ENCODE data around the gene PFDN6. TPM values are rescaled to one million over a fixed set of nuclear protein-coding genes. Genes with fewer than 3 reads are reported as not detected.
"Not testable (repeated sequence)": the region's sequence is repeated elsewhere in the genome, so short reads cannot be mapped to it uniquely, and the experiment has no call there.

PFDN6 gene
- total RNA-seq = 100 to 1,000 TPM; 118 to 120 TPM

DNA sequence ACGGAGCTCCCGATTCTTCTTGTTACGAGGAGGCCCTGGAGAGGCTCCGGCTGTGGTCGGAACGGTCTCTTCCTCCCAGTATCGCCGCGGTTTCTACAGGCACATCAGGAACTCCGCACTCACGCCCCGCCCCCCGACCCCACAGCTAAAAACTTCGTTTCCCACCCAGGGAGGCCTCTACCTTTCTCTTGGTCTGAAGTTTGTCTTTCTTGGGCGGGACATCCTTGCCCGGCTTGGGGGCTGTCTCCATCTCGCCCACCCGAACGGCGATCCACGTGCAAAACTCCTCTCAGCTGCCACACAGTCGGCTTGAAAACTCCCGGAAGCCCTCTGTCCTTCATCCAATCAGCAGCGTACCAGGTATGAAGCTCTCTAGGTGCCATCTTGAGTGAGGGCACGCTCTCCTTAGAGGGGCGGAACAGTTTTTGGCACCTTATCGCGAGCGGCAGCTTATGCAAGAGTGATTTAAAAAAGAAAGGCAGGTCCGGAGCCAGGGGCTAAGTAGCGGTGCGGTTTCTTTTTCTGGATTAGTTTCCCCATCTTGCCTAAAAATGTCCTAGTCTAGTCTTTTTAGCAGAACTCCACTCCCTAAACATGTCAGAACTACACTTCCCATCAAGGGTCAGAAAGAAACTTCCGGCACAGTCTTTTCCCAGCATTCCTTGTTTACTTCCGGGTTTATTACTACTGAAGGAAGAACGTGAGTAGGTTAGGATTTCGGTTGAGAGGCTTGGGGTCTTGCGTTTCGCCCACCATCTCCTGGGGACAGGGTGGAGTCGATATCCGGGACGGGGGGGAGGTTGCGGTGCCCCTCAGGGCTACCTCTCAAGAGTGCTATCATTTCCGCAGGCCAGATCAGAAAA is at the start of gene PFDN6, which contains the start of gene WDR46:
Gene PFDN6, plus strand, starts transcription at position 681 of the 863 bp plus-strand sequence. CDS start 256 bp downstream, outside the sequence.
Gene WDR46, minus strand, starts transcription at position 319 of the 863 bp plus-strand sequence. Its CDS starts 69 bp downstream, at position 250.
- CTCF ChIA-PET = interaction anchor here (0.9 to 3.0 kb wide), 9 partner anchors 10 to 134 kb away, joined by 3 to 30 read pairs (median 4); partner anchors contain the start of genes B3GALT4, RGL2, RPS18 and TAPBP
- POLR2A ChIA-PET = interaction anchor here (0.5 to 4.5 kb wide), 11 partner anchors 10 to 318 kb away, joined by 3 to 38 read pairs (median 4); partner anchors contain the start of genes B3GALT4, HLA-DPB1, RGL2 and RPS18

DNA sequence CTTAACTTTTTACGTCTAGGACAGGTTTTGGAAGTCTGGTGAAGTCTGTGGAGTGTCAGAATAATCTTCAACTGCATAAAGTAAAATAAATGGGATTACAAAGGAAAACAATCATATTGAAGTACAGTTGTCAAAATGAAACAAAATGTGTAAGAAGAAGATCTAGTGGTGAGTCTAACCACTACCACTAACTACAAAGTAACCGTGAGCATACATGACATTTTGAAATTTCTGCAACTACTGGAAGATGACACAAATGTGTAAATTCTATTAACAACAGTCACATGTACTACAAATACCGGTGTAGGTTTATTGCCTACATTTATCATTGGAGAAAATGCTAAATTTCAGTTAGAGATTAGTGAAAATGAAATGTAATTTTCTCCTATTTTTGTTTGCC is 47.4 kb upstream of the PFDN6 start:
- POLR2A ChIA-PET = no interaction called here
- CTCF ChIA-PET = no interaction called here

DNA sequence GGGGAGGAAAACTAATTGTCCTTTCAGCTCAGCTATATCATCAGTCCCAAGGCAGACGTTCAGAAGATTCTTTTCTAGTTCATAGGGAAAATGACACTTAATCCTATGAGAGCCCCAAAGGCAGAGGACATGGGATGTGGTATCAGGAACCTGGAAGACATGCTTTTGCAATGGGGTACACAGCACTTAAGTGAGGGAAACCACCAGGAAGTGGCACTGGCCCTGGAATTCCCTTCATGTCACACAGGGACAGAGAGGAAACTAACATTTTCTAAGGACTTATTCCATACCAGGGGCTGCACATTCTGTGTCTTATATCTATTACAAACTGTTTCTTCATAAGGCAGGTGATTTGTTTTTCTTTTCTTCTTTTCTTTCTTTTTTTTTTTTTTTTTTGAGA is 45.9 kb upstream of the PFDN6 start:
- ChIA-PET CTCF (interaction anchor here (0.7 to 1.5 kb wide), 5 partner anchors 46 to 170 kb away, joined by 3 to 6 read pairs (median 3); partner anchors contain the start of gene HLA-DPA1), POLR2A (interaction anchor here (0.7 kb wide), 1 partner anchor 39 kb away, joined by 4 read pairs; the partner anchor contains the start of gene HSD17B8)

DNA sequence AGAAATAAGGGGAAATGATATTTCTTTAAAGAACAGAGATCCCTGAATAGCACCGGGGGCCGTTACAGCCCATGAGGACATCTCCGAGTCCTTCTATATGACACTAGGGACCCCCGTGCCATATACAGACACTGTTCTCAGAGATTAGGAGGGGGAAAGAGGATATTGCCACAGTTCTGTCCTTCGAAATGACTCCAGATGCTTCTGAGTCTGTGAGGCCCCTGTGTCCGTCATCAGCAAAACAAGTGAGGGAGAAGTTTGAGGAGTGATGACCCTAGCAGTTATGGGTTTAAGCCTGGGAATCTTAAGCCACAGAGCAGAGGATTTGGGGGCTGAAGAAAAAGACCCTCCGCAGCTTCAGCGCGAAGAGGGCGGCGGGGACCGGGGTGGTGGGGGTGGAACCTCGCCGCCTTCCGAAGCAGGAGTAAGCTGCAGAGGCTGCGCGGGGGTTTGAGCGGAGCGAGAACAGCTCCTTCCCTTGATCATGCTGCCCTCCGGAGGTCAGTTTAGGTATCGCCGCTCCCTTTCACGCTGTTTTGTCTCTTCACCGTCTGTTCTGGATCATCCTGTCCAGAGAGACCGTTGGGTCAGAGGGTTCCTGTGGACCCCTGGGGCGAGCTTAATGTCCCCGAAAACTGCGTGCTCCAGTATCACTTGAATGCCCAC is 41.3 kb upstream of the PFDN6 start:
- POLR2A ChIA-PET = interaction anchor here (0.7 to 3.6 kb wide), 9 partner anchors 23 to 276 kb away, joined by 3 to 33 read pairs (median 6); partner anchors contain the start of genes B3GALT4, RING1, RPS18 and VPS52
- CTCF ChIA-PET = interaction anchor here (0.5 to 3.0 kb wide), 30 partner anchors 13 to 1701 kb away, joined by 3 to 21 read pairs (median 4); partner anchors contain the start of genes ATP6V1G2, HLA-DOA, HLA-DPB1 and HSD17B8

DNA sequence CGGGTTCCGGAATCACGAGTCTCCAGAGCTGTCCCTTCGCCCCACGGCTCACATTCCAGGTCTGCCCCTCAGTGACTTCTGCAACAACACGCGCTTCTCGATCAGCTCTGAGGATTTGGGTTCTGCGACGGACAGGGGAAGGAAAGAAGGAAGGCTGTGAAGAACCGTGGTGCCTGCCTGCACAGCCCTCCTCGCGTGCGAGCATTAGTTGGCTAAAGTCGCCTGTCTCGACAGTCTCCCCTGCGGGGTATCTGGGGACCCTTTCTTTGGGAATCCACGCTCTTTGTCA is 40.8 kb upstream of the PFDN6 start:
- POLR2A ChIA-PET = interaction anchor here (0.7 to 3.6 kb wide), 9 partner anchors 23 to 277 kb away, joined by 3 to 33 read pairs (median 6); partner anchors contain the start of genes B3GALT4, RING1, RPS18 and VPS52
- CTCF ChIA-PET = interaction anchor here (0.5 to 3.0 kb wide), 28 partner anchors 13 to 1702 kb away, joined by 3 to 21 read pairs (median 4); partner anchors contain the start of genes ATP6V1G2, HLA-DOA, HLA-DPB1 and HSD17B8

DNA sequence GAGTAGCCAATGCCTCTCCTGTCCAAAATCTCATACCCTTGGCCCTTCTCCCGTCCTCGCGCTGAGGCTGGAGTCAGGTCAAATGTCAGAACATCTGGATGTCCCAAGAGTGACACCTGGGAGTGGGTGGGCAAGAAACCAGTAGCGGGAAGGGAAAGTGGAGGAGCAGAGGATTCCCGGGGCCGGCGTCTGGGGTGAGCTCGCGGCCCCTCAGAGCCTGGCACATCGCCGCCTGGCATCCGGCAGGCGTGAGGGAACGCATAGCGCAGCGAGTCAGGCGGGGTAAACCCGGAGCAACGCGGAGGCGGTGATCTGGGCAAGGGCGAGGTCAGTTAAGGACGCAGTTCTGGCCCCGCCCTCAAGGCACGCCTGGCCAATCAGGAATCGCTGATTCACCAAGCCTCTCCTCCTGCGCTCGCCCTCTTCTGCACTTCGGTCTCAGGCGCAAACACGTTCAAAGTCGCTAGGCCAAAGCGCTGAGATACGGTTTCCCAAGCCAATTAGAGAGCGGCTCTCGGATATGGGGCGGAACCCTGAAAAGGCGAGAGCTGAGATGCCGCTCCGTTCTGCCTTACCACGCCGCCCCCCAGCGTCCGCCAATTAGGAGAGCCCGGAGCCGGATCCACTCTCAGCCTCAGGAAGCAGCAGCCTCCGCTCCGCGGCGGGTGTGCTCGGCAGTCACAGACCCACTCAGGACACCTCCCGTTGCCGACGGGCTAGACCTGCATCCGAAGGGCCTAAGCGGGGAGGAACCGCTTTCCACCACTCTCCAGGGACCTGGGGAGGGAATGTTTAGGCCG is 40.3 kb upstream of the PFDN6 start:
- ChIA-PET CTCF (interaction anchor here (0.5 to 3.0 kb wide), 27 partner anchors 12 to 1703 kb away, joined by 3 to 21 read pairs (median 4); partner anchors contain the start of genes ATP6V1G2, HLA-DOA, HLA-DPB1 and HSD17B8), POLR2A (interaction anchor here (0.6 to 3.6 kb wide), 10 partner anchors 10 to 462 kb away, joined by 3 to 33 read pairs (median 8); partner anchors contain the start of genes B3GALT4, RING1, RPS18 and UQCC2)

DNA sequence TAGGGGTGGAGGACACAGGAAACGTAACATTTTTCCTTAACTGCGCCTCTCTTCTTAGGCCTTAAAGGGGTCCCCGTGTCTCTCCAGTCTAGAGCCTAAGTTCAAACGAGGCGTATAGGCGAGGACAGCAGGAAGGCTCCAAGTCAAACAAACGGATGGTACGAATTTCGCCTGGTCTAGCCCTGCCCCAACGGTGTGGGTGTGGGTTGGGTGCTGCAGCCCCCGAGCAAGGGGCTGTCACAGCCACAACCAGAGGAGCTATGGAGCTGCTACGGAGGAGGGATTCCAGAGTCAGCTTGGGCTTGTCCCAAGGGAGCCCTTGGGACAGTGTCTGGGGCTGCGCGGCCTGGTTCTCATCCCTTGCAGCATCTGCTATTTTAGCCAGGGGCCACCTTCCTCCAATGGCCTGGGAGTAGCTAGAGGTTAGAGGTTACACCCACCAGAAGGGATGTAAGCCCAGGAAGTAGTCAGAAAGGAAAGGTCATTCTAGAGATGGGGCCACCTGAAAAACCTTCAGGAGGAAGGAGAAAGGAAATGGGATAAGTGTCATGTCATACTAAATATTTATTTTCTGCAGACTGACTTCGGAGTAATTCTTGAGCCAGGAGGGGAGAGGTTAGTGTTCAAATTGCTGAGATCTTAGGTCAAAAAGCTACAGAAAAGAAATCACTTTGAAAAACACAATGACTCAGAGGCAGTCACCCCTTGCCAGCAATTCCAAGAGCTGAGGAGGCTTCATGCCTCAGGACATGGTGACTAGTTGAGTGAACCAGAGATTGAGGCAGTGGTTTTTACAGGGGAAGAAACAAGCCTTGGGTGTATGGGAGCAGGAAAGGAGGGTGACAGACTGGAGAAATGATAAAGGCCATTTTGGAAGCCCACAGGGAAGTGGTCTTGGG is 39.4 kb upstream of the PFDN6 start:
- ChIA-PET POLR2A (interaction anchor here (0.7 to 3.6 kb wide), 7 partner anchors 9 to 461 kb away, joined by 3 to 33 read pairs (median 4); partner anchors contain the start of genes HSD17B8, RING1, RPS18 and UQCC2), CTCF (interaction anchor here (0.8 to 2.7 kb wide), 7 partner anchors 21 to 88 kb away, joined by 3 to 21 read pairs (median 7); partner anchors contain the start of genes B3GALT4, HSD17B8, PFDN6 and RING1)

DNA sequence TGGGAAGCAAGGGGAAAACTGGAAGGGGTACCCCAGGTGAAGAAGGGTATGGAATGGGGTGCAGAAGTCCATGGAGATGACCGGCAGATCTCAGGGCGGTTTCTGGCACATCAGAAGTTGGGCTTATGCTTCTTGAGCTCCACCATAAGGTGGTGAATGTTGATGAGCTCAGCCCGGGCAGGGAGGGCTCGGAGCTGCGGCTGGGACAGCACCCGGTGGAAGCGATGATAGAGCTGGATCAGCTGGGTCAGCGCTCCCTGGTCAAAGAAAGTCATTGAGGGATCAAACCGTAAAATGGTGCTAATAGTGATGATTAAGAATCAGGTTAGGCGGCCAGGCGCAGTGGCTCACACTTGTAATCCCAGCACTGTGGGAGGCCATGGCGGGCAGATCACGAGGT is 38.7 kb upstream of the PFDN6 start:
- ChIA-PET POLR2A (interaction anchor here (0.7 to 3.6 kb wide), 4 partner anchors 21 to 279 kb away, joined by 3 to 33 read pairs (median 8); partner anchors contain the start of genes RPS18 and VPS52), CTCF (interaction anchor here (0.6 to 1.5 kb wide), 2 partner anchors 19 to 26 kb away, joined by 4 to 5 read pairs; partner anchors contain the start of gene B3GALT4)

DNA sequence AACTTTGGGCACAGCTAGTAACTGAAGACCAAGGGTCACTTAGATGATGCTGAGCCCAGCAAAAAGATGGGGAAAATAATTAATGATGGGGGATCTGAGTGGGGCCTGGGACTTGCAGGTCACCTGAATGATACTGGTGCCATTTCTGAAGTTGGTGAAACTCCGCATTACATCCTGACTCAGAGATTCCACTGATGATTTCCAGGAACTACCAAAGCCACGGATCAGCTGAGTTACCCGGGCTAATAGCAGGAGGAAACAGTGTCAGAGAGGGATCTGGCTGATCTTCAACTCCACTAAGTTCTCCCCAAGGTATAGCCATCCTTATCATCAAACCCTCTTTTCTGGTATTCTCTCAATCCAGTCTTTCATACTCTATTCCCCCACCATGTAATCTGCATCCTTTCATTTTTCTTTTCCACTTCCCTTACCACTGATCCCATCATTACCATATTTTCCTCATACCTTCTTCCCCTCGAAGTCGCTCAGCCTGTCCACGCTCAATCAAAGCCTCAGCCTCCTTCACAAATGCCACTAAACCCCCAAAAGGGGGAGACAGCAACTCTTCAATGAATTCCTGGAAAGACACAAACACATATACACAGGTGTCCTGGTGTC is 37.9 kb upstream of the PFDN6 start:
- POLR2A ChIA-PET = interaction anchor here (0.7 to 3.6 kb wide), 2 partner anchors 20 to 84 kb away, joined by 4 to 33 read pairs; partner anchors contain the start of genes RPS18 and VPS52
- CTCF ChIA-PET = interaction anchor here (0.6 to 0.8 kb wide), 3 partner anchors 19 to 46 kb away, joined by 3 to 4 read pairs (median 4); no protein-coding TSS in a partner anchor

DNA sequence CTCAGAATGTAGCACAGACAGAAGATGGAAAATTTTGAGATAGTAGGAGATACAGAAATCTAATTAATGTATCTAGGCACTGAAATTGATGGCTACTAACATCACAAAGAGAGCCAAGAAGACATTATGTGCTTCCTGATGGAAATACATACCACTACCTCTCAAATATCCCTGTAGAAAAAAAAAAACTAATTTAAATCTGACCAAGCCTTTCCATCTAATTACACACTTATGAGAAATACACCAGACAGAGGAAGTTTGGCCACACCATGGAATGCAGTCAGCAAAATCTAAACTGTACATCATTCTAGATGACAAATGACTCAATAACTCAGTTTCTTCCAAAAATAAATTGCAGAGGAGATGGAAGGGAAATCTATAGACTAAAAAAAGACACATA is 36.6 kb upstream of the PFDN6 start:
- ChIA-PET CTCF (no interaction called here), POLR2A (no interaction called here)

DNA sequence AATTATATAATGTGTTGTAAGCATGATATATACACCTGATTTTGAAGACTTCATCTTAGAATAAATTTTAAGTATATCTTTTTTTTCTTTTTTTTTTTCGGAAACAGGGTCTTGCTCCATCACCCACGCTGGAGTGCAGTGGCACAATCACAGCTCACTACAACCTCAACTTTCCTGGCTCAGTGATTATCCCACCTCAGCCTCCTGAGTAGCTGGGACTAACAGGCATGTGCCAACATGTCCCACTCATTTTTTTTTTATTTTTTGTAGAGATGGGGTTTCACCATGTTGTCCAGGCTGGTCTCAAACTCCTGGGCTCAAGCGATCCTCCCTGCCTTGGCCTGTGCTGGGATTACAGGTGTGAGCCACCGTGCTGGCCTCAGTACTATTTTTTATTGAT is 34.8 kb upstream of the PFDN6 start:
- ChIA-PET CTCF (interaction anchor here (0.7 kb wide), 3 partner anchors 9 to 257 kb away, joined by 3 read pairs; no protein-coding TSS in a partner anchor), POLR2A (interaction anchor here (0.6 kb wide), 1 partner anchor 172 kb away, joined by 6 read pairs; no protein-coding TSS in a partner anchor)

DNA sequence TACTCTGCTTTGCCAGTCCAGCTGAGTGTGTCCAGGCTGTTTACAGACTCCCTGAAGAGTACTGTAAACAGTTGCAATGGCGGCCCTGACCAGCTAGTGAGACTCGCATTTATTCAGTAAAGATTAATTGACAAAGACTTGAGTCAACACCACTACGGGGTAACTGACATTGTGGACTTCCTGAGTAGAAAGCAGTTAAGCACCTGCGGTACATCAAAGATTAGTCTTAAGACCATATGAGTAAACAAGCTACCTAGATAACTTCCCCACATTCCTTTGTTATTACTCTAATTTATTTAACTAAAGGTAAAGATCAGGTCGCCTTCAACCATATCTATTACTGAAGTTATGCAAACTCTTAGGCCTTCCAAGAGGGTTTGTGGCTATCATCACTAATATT is 30.4 kb upstream of the PFDN6 start:
- CTCF ChIA-PET = no interaction called here
- POLR2A ChIA-PET = interaction anchor here (0.7 to 0.8 kb wide), 2 partner anchors 9 to 59 kb away, joined by 3 to 7 read pairs; no protein-coding TSS in a partner anchor

DNA sequence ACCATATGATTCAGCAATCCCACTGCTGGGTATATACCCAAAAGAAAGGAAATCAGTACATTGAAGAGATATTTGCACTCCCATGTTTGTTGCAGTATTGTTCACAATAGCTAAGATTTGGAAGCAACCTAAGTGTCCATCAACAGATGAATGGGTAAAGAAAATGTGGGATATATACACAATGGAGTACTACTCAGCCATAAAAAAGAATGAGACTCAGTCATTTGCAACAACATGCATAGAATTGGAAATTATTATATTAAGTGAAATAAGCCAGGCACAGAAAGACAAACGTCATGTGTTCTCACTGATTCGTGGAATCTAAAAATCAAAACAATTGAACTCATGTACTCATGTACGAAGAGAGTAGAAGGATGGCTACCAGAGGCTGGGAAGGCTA is 26.9 kb upstream of the PFDN6 start:
- CTCF ChIA-PET = not testable (repeated sequence)
- POLR2A ChIA-PET = interaction anchor here (0.6 to 1.4 kb wide), 2 partner anchors 15 to 27 kb away, joined by 3 read pairs; partner anchors contain the start of genes B3GALT4 and PFDN6

DNA sequence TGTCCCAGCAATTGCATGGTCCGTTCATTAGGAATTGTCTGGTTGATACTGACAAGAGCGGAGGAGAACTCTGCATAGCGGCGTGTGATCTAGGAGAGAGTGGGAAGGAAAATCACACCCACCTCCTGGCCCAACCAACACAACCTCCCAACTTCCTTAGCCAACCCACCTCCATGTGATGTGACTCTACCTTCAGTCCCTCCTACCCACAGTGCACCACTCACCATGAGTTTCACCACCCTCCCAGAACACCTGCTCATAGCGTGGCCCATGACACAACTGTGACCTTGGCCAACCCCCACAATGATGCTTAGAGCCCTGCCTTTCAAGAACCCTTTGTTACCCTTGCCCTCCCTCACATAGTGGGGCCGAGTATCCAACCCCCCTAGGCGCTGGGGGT is 25.4 kb upstream of the PFDN6 start:
- ChIA-PET POLR2A (interaction anchor here (0.6 kb wide), 1 partner anchor 37 kb away, joined by 3 read pairs; no protein-coding TSS in a partner anchor), CTCF (interaction anchor here (0.8 kb wide), 1 partner anchor 9 kb away, joined by 3 read pairs; no protein-coding TSS in a partner anchor)

DNA sequence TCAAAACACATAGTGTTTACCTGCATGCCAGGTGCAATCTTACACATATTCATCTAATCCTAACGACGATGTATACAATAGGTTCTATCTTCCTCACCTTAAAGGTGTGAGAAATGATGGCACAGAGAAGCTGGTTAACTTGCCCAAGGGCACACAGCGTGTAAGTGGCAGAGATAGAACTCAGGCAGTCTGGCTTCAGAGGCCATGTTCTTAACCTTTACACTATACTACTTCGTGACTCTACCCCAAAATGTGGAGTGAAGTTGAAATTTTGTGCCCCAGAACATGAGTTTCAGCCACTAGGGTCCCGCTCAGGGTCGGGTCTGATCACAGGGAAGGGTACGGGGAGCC is 18.3 kb upstream of the PFDN6 start:
- CTCF ChIA-PET = interaction anchor here (0.7 to 2.0 kb wide), 4 partner anchors 19 to 66 kb away, joined by 4 to 7 read pairs (median 4); partner anchors contain the start of genes HSD17B8 and PFDN6

More for the DNA sequence above, 18.3 kb upstream of the PFDN6 start:
- POLR2A ChIA-PET = interaction anchor here (0.8 to 2.6 kb wide), 10 partner anchors 9 to 309 kb away, joined by 3 to 33 read pairs (median 6); partner anchors contain the start of genes BAK1, PFDN6, RGL2 and WDR46

All from activated CD8-positive, alpha-beta memory T cell treated with anti-CD3 and anti-CD28 coated beads for 36 hours (primary cell).